DMS153 treated with DMSO at 0.1 percent for 48 hours (cell line): Measurements from ENCODE around the gene POLR3H.

Experiments used
- DNase-seq: peaks from one replicate; lab custom pipeline; 2025; ENCODE audit not compliant: unreplicated experiment; lab: John Stamatoyannopoulos, UW

Gene POLR3H

GRCh38 chr22:41522813-41523212, 21.5 kb downstream of the POLR3H start:
- no peak for DNase-seq

- no peak for DNase-seq
Observed at GRCh38 chr22:41521126-41521525, 23.1 kb downstream of the POLR3H start.

- DNase-seq = no peak
Observed at GRCh38 chr22:41518048-41518347, 26.3 kb downstream of the POLR3H start.

- peak; percentile 55 for DNase-seq
Observed at GRCh38 chr22:41517172-41518047, 26.9 kb downstream of the POLR3H start.

GRCh38 chr22:41516462-41516861, 27.8 kb downstream of the POLR3H start:
- no peak for DNase-seq

- no peak for DNase-seq
Observed at GRCh38 chr22:41513391-41513790, 30.9 kb downstream of the POLR3H start.

- DNase-seq = no peak
Observed at GRCh38 chr22:41512421-41513194, 31.7 kb downstream of the POLR3H start.

- DNase-seq = no peak
Observed at GRCh38 chr22:41511521-41511968, 32.7 kb downstream of the POLR3H start.

- no peak for DNase-seq
Observed at GRCh38 chr22:41508770-41509170, 35.5 kb downstream of the POLR3H start.

- no peak for DNase-seq
Observed at GRCh38 chr22:41507330-41508063, 36.8 kb downstream of the POLR3H start.

- DNase-seq = no peak
Observed at GRCh38 chr22:41505511-41506220, 38.6 kb downstream of the POLR3H start.

GRCh38 chr22:41504816-41505215, 39.5 kb downstream of the POLR3H start:
- DNase-seq = no peak

- DNase-seq = no peak
Observed at GRCh38 chr22:41504397-41504796, 39.9 kb downstream of the POLR3H start.

GRCh38 chr22:41501209-41501608, 43.1 kb downstream of the POLR3H start:
- DNase-seq = no peak

- DNase-seq = no peak
Observed at GRCh38 chr22:41500303-41500702, 44.0 kb downstream of the POLR3H start.

- no peak for DNase-seq
Observed at GRCh38 chr22:41499624-41500280, 44.5 kb downstream of the POLR3H start.

- no peak for DNase-seq
Observed at GRCh38 chr22:41498303-41498835, 45.9 kb downstream of the POLR3H start.

- no peak for DNase-seq
Observed at GRCh38 chr22:41491374-41492100, 52.7 kb downstream of the POLR3H start.

- DNase-seq = no peak
Observed at GRCh38 chr22:41488596-41489385, 55.5 kb downstream of the POLR3H start.
